Liver (tissue), 3 donors: ENCODE measurements around the gene SLC26A4.

Source experiments
- CTCF ChIP-seq: fragments of 150-350 bp; IDR thresholded peaks from 2 replicates; pipeline ENCODE4 v1.5.1; 2017; ENCODE audit warnings: improper control_type of control experiment, low read depth, low read length; ENCODE audit not compliant: missing input control
- EGR1 ChIP-seq, 2 donors: IDR thresholded peaks; 2 replicates each; pipeline ENCODE4 v1.6.1; 2016 to 2018; ENCODE audit warnings: antibody characterized with exemption in 2 of 2, low read depth in 2 of 2
- JUND ChIP-seq, 2 donors: IDR thresholded peaks; 2 replicates each; pipeline ENCODE4 v1.6.1; 2016; ENCODE audit warnings: antibody characterized with exemption in 2 of 2
- MAX ChIP-seq: IDR thresholded peaks from 2 replicates; pipeline ENCODE4 v1.6.1; 2016; ENCODE audit warnings: antibody characterized with exemption
- RAD21 ChIP-seq, 2 donors: IDR thresholded peaks; 2 replicates each; pipeline ENCODE4 v1.6.1; 2016; ENCODE audit warnings: antibody characterized with exemption in 2 of 2, mild to moderate bottlenecking in 2 of 2
- REST ChIP-seq: IDR thresholded peaks from 2 replicates; pipeline ENCODE4 v1.6.1; 2016; ENCODE audit warnings: antibody characterized with exemption, mild to moderate bottlenecking
- RXRA ChIP-seq, 2 donors: IDR thresholded peaks; 2 replicates each; pipeline ENCODE4 v1.6.1; 2017 to 2018; ENCODE audit warnings: antibody characterized with exemption in 2 of 2, mild to moderate bottlenecking in 1 of 2
- SP1 ChIP-seq: IDR thresholded peaks from 2 replicates; pipeline ENCODE4 v1.6.1; 2018; ENCODE audit warnings: antibody characterized with exemption, mild to moderate bottlenecking
- TAF1 ChIP-seq: conservative IDR thresholded peaks from 2 replicates; pipeline ENCODE4 v1.6.1; 2016; ENCODE audit warnings: antibody characterized with exemption, mild to moderate bottlenecking
- YY1 ChIP-seq: IDR thresholded peaks from 2 replicates; pipeline ENCODE4 v1.6.1; 2016; ENCODE audit warnings: antibody characterized with exemption, mild to moderate bottlenecking
- ZBTB33 ChIP-seq: IDR thresholded peaks from 2 replicates; pipeline ENCODE4 v1.6.1; 2016; ENCODE audit warnings: antibody characterized with exemption
- donor health status: healthy.
- donor health status: healthy.

- TF ChIP-seq CTCF (no peak), RXRA (IDR thresholded peaks at IDR 0.05) (no peak), MAX (no peak), SP1 (no peak), JUND (IDR thresholded peaks at IDR 0.05) (no peak), TAF1 (no peak), REST (no peak), ZBTB33 (no peak), EGR1 (IDR thresholded peaks at IDR 0.05; ENCODE audit: low read depth in 2 of 2) (no peak), RAD21 (IDR thresholded peaks at IDR 0.05) (no peak), YY1 (no peak)
These were observed 42.6 kb downstream of the SLC26A4 start for GRCh38 chr7:107703219-107703618.
